RWPE1 (cell line): ENCODE data around the gene LDLRAD4.

Source experiments
- CTCF ChIA-PET: fragments of 350-600 bp; sonication (Branson Sonifier 250); formaldehyde crosslinking; extraction: SDS; loops from one replicate; lab custom pipeline; 2021; lab: Yijun Ruan, JAX
- POLR2A ChIA-PET: fragments of 400-600 bp; formaldehyde crosslinking; extraction: SDS; loops from one replicate; lab custom pipeline; 2020; ENCODE audit warnings: antibody characterized with exemption; ENCODE audit not compliant: low non-redundant PET; lab: Yijun Ruan, JAX
- DNase-seq: peaks from one replicate; pipeline ENCODE4 v3.0.0; 2012; ENCODE audit warnings: low spot score
- H3K27ac ChIP-seq: fragments of 450-650 bp; 2 replicates; pipeline ENCODE4 v1.5.1; 2017
- TF ChIP-seq, protein P1 (sequence below): fragments of 450-650 bp; conservative IDR thresholded peaks from 2 replicates; pipeline ENCODE4 v1.5.1; 2017; ENCODE audit warnings: low read depth, mild to moderate bottlenecking

The LDLRAD4 gene

DNA sequence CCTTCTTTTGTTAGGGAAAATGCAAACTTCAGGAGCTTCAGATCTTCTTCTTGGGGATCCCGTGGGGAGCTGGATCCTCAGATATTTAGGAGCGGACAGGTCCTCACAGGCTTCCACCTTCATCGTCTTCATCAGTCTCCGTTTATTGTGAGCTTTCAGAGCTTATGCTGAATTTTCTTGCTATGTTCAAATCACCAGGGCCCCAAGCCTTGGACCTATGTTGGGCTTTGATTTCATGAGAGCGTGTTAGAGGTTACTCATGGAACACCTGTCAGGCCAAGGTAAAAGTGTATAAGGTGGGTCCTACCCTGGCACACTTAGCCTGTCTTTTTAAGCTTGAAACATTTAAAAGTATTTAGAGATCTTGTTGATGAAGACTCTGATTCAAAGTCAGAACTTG is 294.9 kb downstream of the LDLRAD4 start:
- CTCF ChIA-PET: no interaction called here
- no peak overlapping the region for H3K27ac ChIP-seq
- TF ChIP-seq, protein P1, sequence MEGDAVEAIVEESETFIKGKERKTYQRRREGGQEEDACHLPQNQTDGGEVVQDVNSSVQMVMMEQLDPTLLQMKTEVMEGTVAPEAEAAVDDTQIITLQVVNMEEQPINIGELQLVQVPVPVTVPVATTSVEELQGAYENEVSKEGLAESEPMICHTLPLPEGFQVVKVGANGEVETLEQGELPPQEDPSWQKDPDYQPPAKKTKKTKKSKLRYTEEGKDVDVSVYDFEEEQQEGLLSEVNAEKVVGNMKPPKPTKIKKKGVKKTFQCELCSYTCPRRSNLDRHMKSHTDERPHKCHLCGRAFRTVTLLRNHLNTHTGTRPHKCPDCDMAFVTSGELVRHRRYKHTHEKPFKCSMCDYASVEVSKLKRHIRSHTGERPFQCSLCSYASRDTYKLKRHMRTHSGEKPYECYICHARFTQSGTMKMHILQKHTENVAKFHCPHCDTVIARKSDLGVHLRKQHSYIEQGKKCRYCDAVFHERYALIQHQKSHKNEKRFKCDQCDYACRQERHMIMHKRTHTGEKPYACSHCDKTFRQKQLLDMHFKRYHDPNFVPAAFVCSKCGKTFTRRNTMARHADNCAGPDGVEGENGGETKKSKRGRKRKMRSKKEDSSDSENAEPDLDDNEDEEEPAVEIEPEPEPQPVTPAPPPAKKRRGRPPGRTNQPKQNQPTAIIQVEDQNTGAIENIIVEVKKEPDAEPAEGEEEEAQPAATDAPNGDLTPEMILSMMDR: no peak
- no peak for DNase-seq
- POLR2A ChIA-PET: no interaction called here

DNA sequence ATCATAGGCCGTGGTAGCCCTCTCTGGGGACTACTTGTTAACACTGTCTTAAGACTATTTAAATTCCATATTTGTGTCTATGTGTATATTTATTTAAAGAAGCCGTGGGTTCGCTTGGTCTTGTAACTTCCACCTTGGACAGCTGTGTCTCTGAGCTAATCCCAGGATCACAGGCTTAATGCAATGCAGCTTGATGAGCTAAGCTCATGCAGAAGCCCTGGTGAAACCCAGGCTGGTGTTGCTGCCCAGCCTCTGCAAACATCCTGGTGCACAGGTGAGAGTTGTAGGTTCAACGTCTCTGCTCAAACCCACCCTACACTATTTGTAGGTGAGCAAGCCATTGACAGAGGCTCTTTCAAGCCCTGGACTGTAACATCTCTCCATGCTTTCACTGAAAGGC is 296.0 kb downstream of the LDLRAD4 start:
- DNase-seq: no peak
- ChIA-PET POLR2A (no interaction called here), CTCF (no interaction called here)
- TF ChIP-seq, protein P1: no peak
- no peak overlapping the region for H3K27ac ChIP-seq

DNA sequence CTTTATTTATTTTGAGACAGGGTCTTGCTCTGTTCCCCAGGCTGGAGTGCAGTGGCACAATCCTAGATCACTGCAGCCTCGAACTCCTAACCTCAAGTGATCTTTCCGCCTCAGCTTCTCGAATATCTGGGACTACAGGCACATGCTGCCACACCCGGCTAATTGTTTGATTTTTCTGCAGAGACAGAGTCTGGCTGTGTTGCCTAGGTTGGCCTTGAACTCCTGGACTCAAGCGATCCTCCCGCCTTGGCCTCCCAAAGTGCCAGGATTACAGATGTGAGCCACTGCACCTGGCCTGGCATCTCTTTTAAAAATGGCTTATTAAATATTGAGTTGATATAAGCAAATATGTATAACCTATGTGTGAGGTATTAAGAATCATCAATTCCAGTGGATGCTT is 298.3 kb downstream of the LDLRAD4 start:
- ChIA-PET POLR2A (no interaction called here), CTCF (interaction anchor here (0.6 kb wide), 1 partner anchor 20 kb away, joined by 4 read pairs; no protein-coding TSS in a partner anchor)

DNA sequence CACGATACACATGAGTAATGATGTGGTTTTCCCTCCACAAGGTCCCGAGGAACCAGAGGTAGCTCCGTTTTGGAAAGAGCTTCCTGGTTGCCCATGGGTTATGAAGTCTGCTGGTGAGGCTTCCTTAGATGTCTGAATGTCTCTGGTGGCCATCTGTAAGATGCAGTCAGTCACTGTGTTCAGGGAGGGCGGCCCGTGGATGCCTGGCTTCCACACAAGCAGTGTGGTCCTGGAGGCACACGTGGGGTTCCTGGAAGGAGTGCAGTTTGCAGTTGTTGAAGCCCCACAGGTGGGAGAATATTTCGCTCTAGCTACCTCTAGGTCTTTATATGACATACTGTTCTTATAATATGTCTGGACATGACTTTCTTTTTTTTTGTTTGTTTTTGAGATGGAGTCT is 298.8 kb downstream of the LDLRAD4 start:
- ChIA-PET CTCF (interaction anchor here (0.6 kb wide), 1 partner anchor 20 kb away, joined by 4 read pairs; no protein-coding TSS in a partner anchor), POLR2A (no interaction called here)
- TF ChIP-seq, protein P1: no peak
- no peak for DNase-seq
- H3K27ac ChIP-seq: no peak overlapping the region

More for the DNA sequence above, 298.3 kb downstream of the LDLRAD4 start:
- no peak overlapping the region for H3K27ac ChIP-seq
- TF ChIP-seq, protein P1: no peak
- no peak for DNase-seq

DNA sequence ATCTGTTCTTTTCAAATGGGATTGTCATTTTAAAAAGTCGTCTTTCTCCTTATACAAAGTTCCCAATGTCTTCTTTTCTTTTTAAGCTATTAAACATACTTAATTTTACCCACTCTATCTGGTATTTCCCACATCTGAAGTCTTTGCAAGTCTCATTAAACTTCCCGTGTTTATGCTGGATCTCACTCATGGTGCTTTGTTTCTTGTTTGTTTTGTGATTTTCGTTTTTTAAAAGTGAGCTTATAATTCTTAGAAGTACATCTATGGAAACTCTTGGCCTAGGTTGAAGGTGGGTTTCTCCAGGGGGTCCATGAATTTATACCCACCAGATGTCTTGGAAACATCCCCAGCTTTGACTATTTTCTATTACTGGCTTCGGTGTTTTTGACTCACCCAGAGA is 299.8 kb downstream of the LDLRAD4 start:
- ChIA-PET CTCF (no interaction called here), POLR2A (no interaction called here)
- TF ChIP-seq, protein P1: no peak
- DNase-seq: no peak
- H3K27ac ChIP-seq: no peak overlapping the region

DNA sequence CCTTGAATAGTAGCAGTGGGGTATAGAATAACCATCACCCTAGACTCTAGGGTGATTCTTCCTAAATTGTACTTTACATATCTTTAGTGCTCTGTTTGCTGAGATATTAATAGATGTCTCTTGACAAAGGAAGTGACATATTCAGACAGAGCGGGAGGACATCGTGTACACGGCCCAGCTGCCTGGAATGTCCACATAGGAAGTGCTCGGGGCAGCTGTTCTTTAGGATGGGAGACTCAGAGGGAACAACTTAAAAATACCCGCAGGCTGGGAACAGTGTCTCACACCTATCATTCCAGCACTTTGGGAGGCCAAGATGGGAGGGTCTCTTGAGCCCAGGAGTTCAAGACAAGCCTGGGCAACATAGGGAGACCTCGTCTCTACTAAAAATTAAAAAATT is 301.7 kb downstream of the LDLRAD4 start:
- no peak for DNase-seq
- CTCF ChIA-PET: no interaction called here
- TF ChIP-seq, protein P1: no peak
- POLR2A ChIA-PET: no interaction called here
- H3K27ac ChIP-seq: no peak overlapping the region
